IPS-15b (cell line): ENCODE data around the gene INO80E.

Experiments used
- H3K27me3 ChIP-seq: one replicate; pipeline ENCODE4 v1.6.1; 2013; ENCODE audit warnings: low read length; ENCODE audit not compliant: control insufficient read depth, insufficient read depth
- H3K36me3 ChIP-seq: one replicate; pipeline ENCODE4 v1.6.1; 2013; ENCODE audit warnings: low read length; ENCODE audit not compliant: control insufficient read depth, insufficient read depth
- H3K4me1 ChIP-seq: one replicate; pipeline ENCODE4 v1.6.1; 2013; ENCODE audit warnings: mild to moderate bottlenecking, low read length; ENCODE audit not compliant: control insufficient read depth, insufficient read depth
- H3K4me3 ChIP-seq: one replicate; pipeline ENCODE4 v1.5.1; 2013; ENCODE audit warnings: low read depth, low read length
- H3K9ac ChIP-seq: one replicate; pipeline ENCODE4 v1.6.1; 2013; ENCODE audit warnings: low read depth, mild to moderate bottlenecking, low read length
- H3K9me3 ChIP-seq: one replicate; pipeline ENCODE4 v1.6.1; 2013; ENCODE audit warnings: mild to moderate bottlenecking, low read length; ENCODE audit not compliant: control insufficient read depth, insufficient read depth

Gene INO80E

GRCh38 chr16:30054451-30054850 is 58.4 kb downstream of the INO80E start:
- Histone ChIP-seq H3K9me3 (no peaks in the 10 kb centered on the region), H3K36me3 (no peaks in the 10 kb centered on the region), H3K9ac (no peak overlapping the region), H3K4me1 (peaks cover 2% of the 10 kb centered on the region), H3K27me3 (peaks cover 3% of the 10 kb centered on the region), H3K4me3 (no peak overlapping the region)

GRCh38 chr16:30054959-30055553 is 59.0 kb downstream of the INO80E start:
- Histone ChIP-seq H3K36me3 (no peaks in the 10 kb centered on the region), H3K4me3 (no peak overlapping the region), H3K27me3 (peaks cover 3% of the 10 kb centered on the region), H3K4me1 (peaks cover 2% of the 10 kb centered on the region), H3K9ac (no peak overlapping the region), H3K9me3 (no peaks in the 10 kb centered on the region)
